HepG2 (cell line): ENCODE measurements around the gene NLE1. TPM values are rescaled to one million over a fixed set of nuclear protein-coding genes. Genes with fewer than 3 reads are reported as not detected.

ENCODE experiments used
- DMAP1 ChIP-seq: IDR thresholded peaks from 2 replicates; pipeline ENCODE4 v1.6.1; 2016
- FOSL2 ChIP-seq: sonication (generic); formaldehyde crosslinking; IDR thresholded peaks from 2 replicates; pipeline ENCODE4 v1.4.0; 2020; ENCODE audit warnings: missing genetic modification reagents
- IRF2 ChIP-seq: IDR thresholded peaks from 2 replicates; pipeline ENCODE4 v1.6.1; 2018; ENCODE audit warnings: missing genetic modification reagents, missing compliant biosample characterization
- NFIB ChIP-seq: sonication (generic); formaldehyde crosslinking; IDR thresholded peaks from 2 replicates; pipeline ENCODE4 v1.9.0; 2021; ENCODE audit warnings: missing genetic modification reagents, mild to moderate bottlenecking, borderline replicate concordance
- PLRG1 ChIP-seq: fragments of 450-650 bp; conservative IDR thresholded peaks from 2 replicates; pipeline ENCODE4 v1.6.1; 2016
- TBX3 ChIP-seq: fragments of 450-650 bp; IDR thresholded peaks from 2 replicates; pipeline ENCODE4 v1.6.1; 2017; ENCODE audit warnings: antibody characterized with exemption, mild to moderate bottlenecking, inconsistent platforms, borderline replicate concordance
- ZBTB33 ChIP-seq: sonication (generic); formaldehyde crosslinking; IDR thresholded peaks from 2 replicates; pipeline ENCODE4 v1.4.0; 2020; ENCODE audit warnings: missing genetic modification reagents
- ZBTB7B ChIP-seq: sonication (generic); formaldehyde crosslinking; IDR thresholded peaks from 2 replicates; pipeline ENCODE4 v1.4.0; 2020; ENCODE audit warnings: missing genetic modification reagents
- ZNF318 ChIP-seq: sonication (generic); formaldehyde crosslinking; IDR thresholded peaks from 2 replicates; pipeline ENCODE4 v1.4.0; 2020; ENCODE audit warnings: mild to moderate bottlenecking, missing genetic modification reagents
- ZNF337 ChIP-seq: sonication (generic); formaldehyde crosslinking; IDR thresholded peaks from 2 replicates; pipeline ENCODE4 v1.5.1; 2020; ENCODE audit warnings: missing genetic modification reagents, low read depth, mild to moderate bottlenecking, borderline replicate concordance
- ZNF34 ChIP-seq: sonication (generic); formaldehyde crosslinking; IDR thresholded peaks from 2 replicates; pipeline ENCODE4 v1.4.0; 2020; ENCODE audit warnings: mild to moderate bottlenecking, missing genetic modification reagents, borderline replicate concordance
- ZNF597 ChIP-seq: sonication (generic); formaldehyde crosslinking; IDR thresholded peaks from 2 replicates; pipeline ENCODE4 v1.5.0; 2020; ENCODE audit warnings: missing genetic modification reagents
- ZNF687 ChIP-seq: sonication (generic); formaldehyde crosslinking; IDR thresholded peaks from 2 replicates; pipeline ENCODE4 v1.5.1; 2020; ENCODE audit warnings: mild to moderate bottlenecking, missing genetic modification reagents, moderate library complexity
- polyA plus RNA-seq, 8 experiments: library from polyadenylated mRNA; depleted of rRNA in 3 of 8; stranded (reverse) in 7 of 8; unstranded in 1 of 8; fragments of >200 nt; fragmentation: Illumina TruSeq in 4 of 8; extraction: Trizol in 4 of 8; gene quantifications; 2 replicates each; pipeline versions ENCODE4 v1.2.1 to v1.2.3, GENCODE V29; 2011 to 2016; ENCODE audit warnings: low read depth in 4 of 8, missing spikeins in 1 of 8, mixed read lengths in 1 of 8; ENCODE audit not compliant: insufficient read depth in 1 of 8
- total RNA-seq, 5 experiments: library from RNA; depleted of rRNA; stranded (reverse); fragments of >200 nt; fragmentation: Illumina TruSeq; extraction: Trizol; gene quantifications; 2 replicates each; pipeline ENCODE4 v1.2.3, GENCODE V29; 2016; ENCODE audit warnings: low read depth in 1 of 5

The NLE1 gene
- total and polyA plus RNA-seq, 2 of the 13 experiments (the other 11 are each of a cell fraction or from before 2014, with no cell fraction given), result 20.3 to 34.5 TPM

- peak; percentile 5; the same call in 1 of the 2 replicates for TF ChIP-seq ZNF687
- TF ChIP-seq ZBTB7B (CRISPR knock-in tag), result peak; percentile 29; the same call in 1 of the 2 replicates
- 0 out of 2 replicates have a peak, but pooled peaks have one; percentile 23 for TF ChIP-seq ZNF318 (CRISPR knock-in tag)
- TF ChIP-seq NFIB, result no peak
- TF ChIP-seq ZNF34 (CRISPR knock-in tag), result no peak
- TF ChIP-seq DMAP1 (CRISPR knock-in tag), result 0 out of 2 replicates have a peak, but pooled peaks have one; percentile 45
- peak; percentile 83; the same call in 1 of the 2 replicates for TF ChIP-seq ZBTB33 (CRISPR knock-in tag)
- peak; percentile 46; the same call in 1 of the 2 replicates for TF ChIP-seq FOSL2 (CRISPR knock-in tag)
- TF ChIP-seq TBX3, result no peak
- TF ChIP-seq ZNF597 (CRISPR knock-in tag), result no peak
- TF ChIP-seq ZNF337, result no peak
- TF ChIP-seq PLRG1, result no peak
- 0 out of 2 replicates have a peak, but pooled peaks have one; percentile 1 for TF ChIP-seq IRF2 (CRISPR knock-in tag)
Measured at GRCh38 chr17:35089586-35090296, 52.4 kb downstream of the NLE1 start (continued).
